Measurements from ENCODE around the gene IKZF2. TPM values are rescaled to one million over a fixed set of nuclear protein-coding genes. Genes with fewer than 3 reads are reported as not detected.

The IKZF2 gene
- total and polyA plus RNA-seq, 5 donors from 2014 or later = 26.8 to 225 (median 35.3) TPM

DNA sequence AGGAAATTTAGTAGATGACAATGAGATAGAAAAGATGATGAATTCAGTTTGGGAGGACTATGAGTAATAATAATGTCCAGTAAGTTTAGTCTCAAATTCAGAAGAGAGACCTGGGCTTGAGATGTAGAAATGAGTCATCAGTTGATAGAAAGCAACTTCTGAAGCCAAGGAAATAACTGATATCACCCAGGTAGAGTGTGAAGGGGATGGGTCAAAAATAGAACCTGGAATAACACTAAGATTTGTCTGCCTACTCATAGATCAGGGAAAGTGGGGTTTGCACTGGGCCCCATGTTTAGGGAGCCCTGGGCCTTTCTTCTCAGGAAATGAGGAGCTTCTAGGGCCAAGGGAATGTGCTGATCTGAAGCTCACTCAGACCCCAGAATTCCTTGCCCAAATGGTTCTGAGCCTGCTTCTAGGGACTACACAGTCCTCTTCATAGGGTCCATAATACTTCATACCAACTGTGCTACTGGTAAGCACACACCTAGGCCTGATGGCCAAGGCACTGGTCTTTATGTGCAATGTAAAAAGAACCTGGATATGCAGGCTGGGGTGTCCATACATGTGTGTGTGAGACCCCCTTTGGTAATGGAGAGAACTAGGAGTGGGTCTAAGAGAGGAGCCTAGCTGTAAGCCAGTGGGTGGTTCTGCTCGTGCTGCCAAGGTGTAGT is 141.2 kb downstream of the IKZF2 start:
- Histone ChIP-seq H3K9me3 (ENCODE audit: control insufficient read depth in 2 of 2, low read length in 2 of 2) (no peaks in the 10 kb centered on the region), H3K4me1 (ENCODE audit: control insufficient read depth, insufficient read depth, low read length, poor library complexity, severe bottlenecking) (peaks cover 47% of the 10 kb centered on the region), H3K27ac (ENCODE audit: insufficient read depth, low read length, poor library complexity, severe bottlenecking) (no peak overlapping the region), H3K36me3 (ENCODE audit: control insufficient read depth, insufficient read depth, low read length) (peaks cover 68% of the 10 kb centered on the region), H3K4me3 (ENCODE audit: low read depth, low read length) (no peak overlapping the region), H3K27me3 (ENCODE audit: control insufficient read depth, insufficient read depth, low read length) (no peaks in the 10 kb centered on the region)
- DNase-seq = no peak
- ATAC-seq (ENCODE audit: low read depth in 2 of 2) = no peak
- Mint-ChIP-seq H3K9me3 (peaks cover 0 to 2% (median 0%) of the 10 kb centered on the region in 7 donors), H3K27ac (peak overlapping the region; percentile 2 to 72 (median 16)), H3K36me3 (peaks cover 55% of the 10 kb centered on the region), H3K4me3 (peak overlapping the region in 2 of 4 donors; percentile 10 to 15), H3K4me1 (peaks cover 53 to 78% (median 65%) of the 10 kb centered on the region in 4 donors), H3K27me3 (no peaks in the 10 kb centered on the region)

DNA sequence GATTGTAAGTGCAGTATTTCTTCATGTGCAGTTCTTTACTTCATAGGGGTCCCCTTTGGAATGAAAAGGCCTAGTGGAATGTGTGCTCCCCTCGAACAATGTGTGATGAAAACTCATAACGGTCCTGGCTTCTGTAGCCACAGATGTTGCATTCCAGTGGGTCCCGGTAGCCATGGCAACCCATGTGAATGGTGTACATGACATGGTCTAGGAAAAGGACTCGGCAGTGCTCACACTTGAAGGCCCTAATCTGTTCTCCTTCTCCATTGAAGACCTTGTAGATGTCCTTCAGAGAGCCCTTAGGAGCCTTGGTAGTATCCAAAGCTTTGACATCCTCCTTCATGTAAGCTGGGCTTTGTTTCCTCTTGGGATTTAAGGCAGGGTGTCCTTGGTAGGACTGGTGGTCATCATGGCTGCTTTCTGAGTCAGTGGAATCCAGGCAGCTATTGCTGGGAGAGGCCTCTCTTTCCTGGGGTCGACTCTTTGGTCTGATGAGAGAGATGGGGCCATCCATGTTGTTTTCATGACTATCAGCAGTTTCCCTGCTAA is 144.0 kb downstream of the IKZF2 start:
- H3K4me1 ChIP-seq (ENCODE audit: control insufficient read depth, insufficient read depth, low read length, poor library complexity, severe bottlenecking) = peaks cover 53% of the 10 kb centered on the region
- peak overlapping the region; percentile 37 to 53 (median 52) for H3K27ac Mint-ChIP-seq
- H3K4me3 Mint-ChIP-seq = peak overlapping the region in 1 of 4 donors; percentile 65
- no peak for ATAC-seq (ENCODE audit: low read depth in 2 of 2)
- peaks cover 54% of the 10 kb centered on the region for H3K36me3 Mint-ChIP-seq
- H3K4me3 ChIP-seq (ENCODE audit: low read depth, low read length) = no peak overlapping the region
- H3K27ac ChIP-seq (ENCODE audit: insufficient read depth, low read length, poor library complexity, severe bottlenecking) = no peak overlapping the region
- H3K27me3 Mint-ChIP-seq = no peaks in the 10 kb centered on the region
- H3K36me3 ChIP-seq (ENCODE audit: control insufficient read depth, insufficient read depth, low read length) = peaks cover 53% of the 10 kb centered on the region
- peaks cover 58 to 77% (median 68%) of the 10 kb centered on the region in 4 donors for H3K4me1 Mint-ChIP-seq
- H3K9me3 Mint-ChIP-seq = peaks cover 0 to 2% (median 0%) of the 10 kb centered on the region in 7 donors
- no peaks in the 10 kb centered on the region for H3K9me3 ChIP-seq (ENCODE audit: control insufficient read depth in 2 of 2, low read length in 2 of 2)
- no peak for DNase-seq
- no peaks in the 10 kb centered on the region for H3K27me3 ChIP-seq (ENCODE audit: control insufficient read depth, insufficient read depth, low read length)

DNA sequence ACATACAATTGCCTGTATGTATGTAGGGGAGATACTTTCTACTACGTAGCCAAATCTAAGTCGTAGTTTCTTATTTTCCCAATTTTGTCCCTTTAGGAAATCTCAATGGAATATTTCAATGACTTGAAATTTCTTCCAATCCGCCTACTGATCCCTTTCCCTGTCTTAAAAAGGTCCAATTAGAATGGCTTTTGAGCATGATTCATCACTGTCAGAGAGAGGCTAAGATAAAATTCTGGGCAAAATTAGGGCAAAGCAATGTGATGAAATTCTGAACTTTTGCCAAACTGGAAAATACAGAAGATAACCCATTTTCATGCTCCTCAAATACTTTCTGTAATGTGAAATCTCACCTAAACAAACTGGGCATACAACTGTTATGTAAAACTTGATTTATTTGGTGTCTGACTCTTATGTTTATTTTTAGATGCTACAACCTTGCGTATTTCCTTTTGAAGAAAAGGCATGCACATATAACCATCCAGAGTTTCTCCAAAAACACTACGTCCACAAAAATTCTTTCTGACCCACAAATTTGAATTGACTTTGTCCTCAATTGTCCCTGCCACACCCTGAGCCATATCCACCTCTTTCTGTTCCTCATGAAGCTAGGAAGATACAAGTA is 147.1 kb downstream of the IKZF2 start:
- Histone ChIP-seq H3K4me1 (ENCODE audit: control insufficient read depth, insufficient read depth, low read length, poor library complexity, severe bottlenecking) (peaks cover 55% of the 10 kb centered on the region), H3K27ac (ENCODE audit: insufficient read depth, low read length, poor library complexity, severe bottlenecking) (peak overlapping the region; percentile 52), H3K9me3 (ENCODE audit: control insufficient read depth in 2 of 2, low read length in 2 of 2) (no peaks in the 10 kb centered on the region), H3K4me3 (ENCODE audit: low read depth, low read length) (peak overlapping the region; percentile 77), H3K36me3 (ENCODE audit: control insufficient read depth, insufficient read depth, low read length) (peaks cover 30% of the 10 kb centered on the region), H3K27me3 (ENCODE audit: control insufficient read depth, insufficient read depth, low read length) (no peaks in the 10 kb centered on the region)
- H3K4me1 Mint-ChIP-seq = peaks cover 49 to 74% (median 63%) of the 10 kb centered on the region in 4 donors
- H3K9me3 Mint-ChIP-seq = no peaks in the 10 kb centered on the region
- peaks cover 30% of the 10 kb centered on the region for H3K36me3 Mint-ChIP-seq
- peak overlapping the region; percentile 6 to 93 (median 56) for H3K27ac Mint-ChIP-seq
- H3K27me3 Mint-ChIP-seq = no peaks in the 10 kb centered on the region
- DNase-seq (no peak), ATAC-seq (ENCODE audit: low read depth in 2 of 2) (no peak)
- H3K4me3 Mint-ChIP-seq = peak overlapping the region in 3 of 4 donors; percentile 0 to 53 (median 31)

DNA sequence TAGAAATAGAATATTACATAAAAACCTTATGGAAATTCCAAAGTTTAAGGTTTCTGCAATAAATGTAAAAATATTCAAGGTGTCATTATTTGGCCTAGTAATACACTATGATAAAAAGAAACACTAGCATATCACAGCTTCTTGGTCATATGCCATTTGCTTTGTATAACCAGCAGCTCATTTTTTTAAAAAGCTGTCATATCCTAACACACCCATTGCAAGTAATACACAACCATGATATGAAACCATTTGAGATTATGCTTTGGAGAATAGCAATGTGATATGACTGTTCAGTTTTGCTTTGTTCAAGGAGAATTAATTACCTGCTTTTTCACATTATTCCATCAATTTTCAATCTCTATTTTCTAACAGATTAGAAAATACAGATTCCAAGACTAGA is 149.0 kb downstream of the IKZF2 start:
- ATAC-seq (ENCODE audit: low read depth in 2 of 2) = no peak
- H3K4me3 Mint-ChIP-seq = peak overlapping the region in 3 of 4 donors; percentile 11 to 89 (median 18)
- H3K27me3 Mint-ChIP-seq = no peaks in the 10 kb centered on the region
- peak in 1 of 3 donors; percentile 52 for DNase-seq
- H3K36me3 ChIP-seq (ENCODE audit: control insufficient read depth, insufficient read depth, low read length) = peaks cover 21% of the 10 kb centered on the region
- peaks cover 0 to 2% (median 0%) of the 10 kb centered on the region in 7 donors for H3K9me3 Mint-ChIP-seq
- H3K4me3 ChIP-seq (ENCODE audit: low read depth, low read length) = peak overlapping the region; percentile 77
- peaks cover 60% of the 10 kb centered on the region for H3K4me1 ChIP-seq (ENCODE audit: control insufficient read depth, insufficient read depth, low read length, poor library complexity, severe bottlenecking)
- peak overlapping the region; percentile 80 for H3K27ac ChIP-seq (ENCODE audit: insufficient read depth, low read length, poor library complexity, severe bottlenecking)
- peaks cover 64 to 83% (median 74%) of the 10 kb centered on the region in 4 donors for H3K4me1 Mint-ChIP-seq
- peaks cover 30% of the 10 kb centered on the region for H3K36me3 Mint-ChIP-seq
- peak overlapping the region in 2 of 3 donors; percentile 52 to 99 for H3K27ac Mint-ChIP-seq
- no peaks in the 10 kb centered on the region for H3K27me3 ChIP-seq (ENCODE audit: control insufficient read depth, insufficient read depth, low read length)
- no peaks in the 10 kb centered on the region for H3K9me3 ChIP-seq (ENCODE audit: control insufficient read depth in 2 of 2, low read length in 2 of 2)

DNA sequence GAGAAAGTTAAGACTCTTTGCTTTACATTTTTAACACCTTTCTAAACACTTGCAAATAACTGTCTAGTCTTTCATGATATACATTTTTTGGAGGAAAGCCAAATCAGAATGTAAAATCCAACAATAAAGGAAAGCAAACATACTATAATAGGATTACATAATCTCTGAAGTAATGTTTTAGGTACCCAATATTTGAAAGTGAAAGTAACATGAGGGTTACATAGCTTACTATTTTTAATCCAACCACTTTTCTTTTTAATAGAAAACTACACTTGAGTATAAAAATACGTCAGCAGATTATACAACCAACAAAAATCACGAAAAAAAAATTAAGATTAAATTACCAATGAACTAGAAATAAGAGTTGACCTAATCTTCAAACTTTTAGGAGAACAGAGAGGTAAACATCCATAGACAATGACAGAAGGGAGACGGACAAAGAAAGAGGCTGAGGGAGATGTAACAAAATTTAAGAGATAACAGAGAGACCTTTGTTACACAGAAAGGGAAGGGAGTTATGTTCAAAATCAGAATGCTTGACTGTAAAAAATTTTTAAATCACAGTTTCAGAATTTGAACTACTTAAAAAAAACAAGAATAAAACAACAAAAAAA is 150.0 kb downstream of the IKZF2 start:
- H3K4me1 ChIP-seq (ENCODE audit: control insufficient read depth, insufficient read depth, low read length, poor library complexity, severe bottlenecking) = peaks cover 60% of the 10 kb centered on the region
- H3K4me3 Mint-ChIP-seq = peak overlapping the region; percentile 81 to 96 (median 88)
- H3K27ac Mint-ChIP-seq = peak overlapping the region; percentile 92 to 99 (median 97)
- peaks cover 20% of the 10 kb centered on the region for H3K36me3 Mint-ChIP-seq
- H3K4me1 Mint-ChIP-seq = peaks cover 65 to 85% (median 77%) of the 10 kb centered on the region in 4 donors
- H3K36me3 ChIP-seq (ENCODE audit: control insufficient read depth, insufficient read depth, low read length) = peaks cover 11% of the 10 kb centered on the region
- peak in 2 of 3 donors; percentile 43 to 44 for DNase-seq
- H3K27me3 ChIP-seq (ENCODE audit: control insufficient read depth, insufficient read depth, low read length) = no peaks in the 10 kb centered on the region
- H3K4me3 ChIP-seq (ENCODE audit: low read depth, low read length) = peak overlapping the region; percentile 77
- peak in 1 of 2 donors; percentile 20 for ATAC-seq (ENCODE audit: low read depth in 2 of 2)
- no peaks in the 10 kb centered on the region for H3K27me3 Mint-ChIP-seq
- H3K27ac ChIP-seq (ENCODE audit: insufficient read depth, low read length, poor library complexity, severe bottlenecking) = peak overlapping the region; percentile 80
- H3K9me3 Mint-ChIP-seq = peaks cover 0 to 2% (median 0%) of the 10 kb centered on the region in 7 donors
- H3K9me3 ChIP-seq (ENCODE audit: control insufficient read depth in 2 of 2, low read length in 2 of 2) = no peaks in the 10 kb centered on the region

DNA sequence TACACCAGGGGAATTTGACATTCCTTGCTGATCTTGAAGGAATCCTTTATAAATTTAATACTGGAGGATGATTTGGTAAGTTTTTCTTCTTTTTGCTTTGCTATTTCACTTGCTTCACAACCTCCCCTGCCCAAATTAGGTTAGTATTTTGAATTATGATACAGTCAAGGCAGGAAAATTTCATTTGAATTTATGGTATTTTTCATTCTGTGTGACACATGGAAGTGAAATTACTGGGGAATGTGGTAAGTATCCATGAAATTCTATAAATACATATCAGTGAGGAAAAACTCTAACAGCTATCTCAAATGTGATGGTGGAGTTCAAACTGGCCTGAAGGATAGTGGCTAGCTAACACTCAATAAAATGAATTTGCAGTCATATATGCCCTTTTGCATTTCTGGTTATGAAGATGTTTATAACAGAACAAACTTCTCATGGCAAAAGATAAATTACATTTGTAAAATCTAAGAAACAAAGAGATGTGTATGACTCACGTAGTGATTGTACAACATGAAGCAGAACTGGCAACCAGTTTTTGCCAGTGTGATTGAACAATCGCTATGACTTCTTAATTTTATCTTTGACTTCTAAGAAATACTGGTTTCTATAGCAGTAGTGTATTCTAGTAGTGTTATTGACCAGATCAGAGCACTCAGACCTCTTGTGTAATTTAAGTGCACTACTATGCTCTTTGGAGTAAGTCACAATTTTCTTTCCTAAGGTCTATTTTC is 152.6 kb downstream of the IKZF2 start:
- Histone ChIP-seq H3K27ac (ENCODE audit: insufficient read depth, low read length, poor library complexity, severe bottlenecking) (peak overlapping the region; percentile 49), H3K4me1 (ENCODE audit: control insufficient read depth, insufficient read depth, low read length, poor library complexity, severe bottlenecking) (peaks cover 36% of the 10 kb centered on the region), H3K4me3 (ENCODE audit: low read depth, low read length) (no peak overlapping the region), H3K36me3 (ENCODE audit: control insufficient read depth, insufficient read depth, low read length) (peaks cover 24% of the 10 kb centered on the region), H3K9me3 (ENCODE audit: control insufficient read depth in 2 of 2, low read length in 2 of 2) (no peaks in the 10 kb centered on the region), H3K27me3 (ENCODE audit: control insufficient read depth, insufficient read depth, low read length) (no peaks in the 10 kb centered on the region)
- H3K4me1 Mint-ChIP-seq = peaks cover 53 to 74% (median 59%) of the 10 kb centered on the region in 4 donors
- peak overlapping the region in 1 of 4 donors; percentile 0 for H3K4me3 Mint-ChIP-seq
- DNase-seq (peak in 1 of 3 donors; percentile 49), ATAC-seq (ENCODE audit: low read depth in 2 of 2) (peak; percentile 53 to 68)
- H3K36me3 Mint-ChIP-seq = peaks cover 18% of the 10 kb centered on the region
- H3K27me3 Mint-ChIP-seq = no peaks in the 10 kb centered on the region
- peak overlapping the region; percentile 27 to 69 (median 54) for H3K27ac Mint-ChIP-seq
- H3K9me3 Mint-ChIP-seq = peaks cover 0 to 2% (median 0%) of the 10 kb centered on the region in 7 donors

DNA sequence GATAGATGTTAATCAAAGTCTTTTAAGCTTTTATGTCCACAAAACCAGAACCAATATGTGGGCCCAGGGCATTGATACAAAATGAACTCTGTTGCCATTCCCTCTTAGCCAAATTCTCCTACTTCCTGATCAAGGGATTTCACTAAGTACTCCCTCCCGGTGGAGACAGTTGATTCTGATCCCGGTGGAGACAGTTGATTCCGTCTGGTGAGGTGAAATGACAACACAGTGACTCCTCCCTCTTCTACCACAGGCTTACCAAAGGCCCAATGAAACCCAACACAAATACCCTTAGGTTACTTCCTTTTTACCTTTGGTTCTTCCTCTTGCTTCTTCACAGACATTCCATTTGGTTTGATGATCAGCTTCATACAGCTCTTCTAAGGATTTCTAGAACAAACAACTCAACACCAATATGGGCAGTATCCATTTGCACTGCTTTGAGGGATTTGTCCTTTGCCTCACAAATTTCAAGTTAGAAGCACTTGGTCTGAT is 153.8 kb downstream of the IKZF2 start:
- no peak for ATAC-seq (ENCODE audit: low read depth in 2 of 2)
- peak overlapping the region; percentile 8 to 95 (median 19) for H3K27ac Mint-ChIP-seq

More for the DNA sequence above, 153.8 kb downstream of the IKZF2 start:
- Histone ChIP-seq H3K36me3 (ENCODE audit: control insufficient read depth, insufficient read depth, low read length) (peaks cover 36% of the 10 kb centered on the region), H3K9me3 (ENCODE audit: control insufficient read depth in 2 of 2, low read length in 2 of 2) (no peaks in the 10 kb centered on the region), H3K4me1 (ENCODE audit: control insufficient read depth, insufficient read depth, low read length, poor library complexity, severe bottlenecking) (peaks cover 24% of the 10 kb centered on the region), H3K4me3 (ENCODE audit: low read depth, low read length) (no peak overlapping the region), H3K27me3 (ENCODE audit: control insufficient read depth, insufficient read depth, low read length) (no peaks in the 10 kb centered on the region), H3K27ac (ENCODE audit: insufficient read depth, low read length, poor library complexity, severe bottlenecking) (peak overlapping the region; percentile 49)
- Mint-ChIP-seq H3K36me3 (peaks cover 29% of the 10 kb centered on the region), H3K4me3 (peak overlapping the region in 2 of 4 donors; percentile 0 to 5), H3K9me3 (peaks cover 0 to 2% (median 0%) of the 10 kb centered on the region in 7 donors), H3K4me1 (peaks cover 49 to 74% (median 59%) of the 10 kb centered on the region in 4 donors), H3K27me3 (no peaks in the 10 kb centered on the region)
- DNase-seq = no peak

Data from CD4-positive, CD25-positive, alpha-beta regulatory T cell (primary cell).